H9 (cell line): ENCODE measurements around the gene VWA5B1. TPM values are rescaled to one million over a fixed set of nuclear protein-coding genes. Genes with fewer than 3 reads are reported as not detected.

Experiments
- DNase-seq: peaks from one replicate; pipeline ENCODE4 v3.0.0-alpha.2; 2017
- H2AFZ ChIP-seq: one replicate; pipeline ENCODE4 v1.6.1; 2013; ENCODE audit warnings: mild to moderate bottlenecking, low read length, control low read depth, moderate library complexity
- H2AK5ac ChIP-seq: 2 replicates; pipeline ENCODE4 v1.6.1; 2013; ENCODE audit warnings: low read length, control low read depth, mixed read lengths; ENCODE audit not compliant: insufficient read length
- H2BK120ac ChIP-seq: one replicate; pipeline ENCODE4 v1.6.1; 2013; ENCODE audit warnings: low read depth, mild to moderate bottlenecking, low read length, control low read depth, inconsistent platforms; ENCODE audit not compliant: poor library complexity, severe bottlenecking
- H2BK12ac ChIP-seq: 2 replicates; pipeline ENCODE4 v1.6.1; 2013; ENCODE audit warnings: low read length, control low read depth, mixed read lengths, low read depth; ENCODE audit not compliant: insufficient read length
- H2BK15ac ChIP-seq: 2 replicates; pipeline ENCODE4 v1.6.1; 2013; ENCODE audit warnings: low read depth, low read length, control low read depth
- H2BK20ac ChIP-seq: one replicate; pipeline ENCODE4 v1.6.1; 2013; ENCODE audit warnings: low read depth, mild to moderate bottlenecking, low read length, control low read depth, inconsistent platforms; ENCODE audit not compliant: poor library complexity, severe bottlenecking
- H2BK5ac ChIP-seq: 2 replicates; pipeline ENCODE4 v1.6.1; 2013; ENCODE audit warnings: low read length, control low read depth, mixed read lengths; ENCODE audit not compliant: insufficient read length
- H3K14ac ChIP-seq: 2 replicates; pipeline ENCODE4 v1.6.1; 2013; ENCODE audit warnings: low read length, control low read depth; ENCODE audit not compliant: insufficient read depth
- H3K18ac ChIP-seq: 2 replicates; pipeline ENCODE4 v1.6.1; 2013; ENCODE audit warnings: low read depth, mild to moderate bottlenecking, mixed read lengths, low read length, control low read depth; ENCODE audit not compliant: insufficient read length
- H3K23ac ChIP-seq: 2 replicates; pipeline ENCODE4 v1.6.1; 2013; ENCODE audit warnings: low read length, control low read depth, mixed read lengths, low read depth; ENCODE audit not compliant: insufficient read length
- H3K23me2 ChIP-seq: 2 replicates; pipeline ENCODE4 v1.6.1; 2013; ENCODE audit warnings: low read depth, mild to moderate bottlenecking, mixed read lengths, low read length, control low read depth; ENCODE audit not compliant: insufficient read length, poor library complexity, severe bottlenecking
- H3K27ac ChIP-seq: 2 replicates; pipeline ENCODE4 v1.5.1; 2013; ENCODE audit warnings: low read length, control low read depth, mixed read lengths, low read depth; ENCODE audit not compliant: insufficient read length
- H3K27me3 ChIP-seq: 2 replicates; pipeline ENCODE4 v1.6.1; 2013; ENCODE audit warnings: low read length, control low read depth, inconsistent platforms; ENCODE audit not compliant: insufficient read depth
- H3K4ac ChIP-seq: 2 replicates; pipeline ENCODE4 v1.6.1; 2013; ENCODE audit warnings: low read depth, mild to moderate bottlenecking, control low read depth, inconsistent platforms, low read length, moderate library complexity
- H3K4me1 ChIP-seq: 2 replicates; pipeline ENCODE4 v1.6.1; 2013; ENCODE audit warnings: low read length, control low read depth, inconsistent platforms; ENCODE audit not compliant: insufficient read depth
- H3K4me2 ChIP-seq: 2 replicates; pipeline ENCODE4 v1.6.1; 2013; ENCODE audit warnings: low read length, control low read depth, mixed read lengths; ENCODE audit not compliant: insufficient read length, insufficient read depth
- H3K56ac ChIP-seq: 2 replicates; pipeline ENCODE4 v1.6.1; 2013; ENCODE audit warnings: low read depth, mild to moderate bottlenecking, mixed read lengths, low read length, control low read depth; ENCODE audit not compliant: insufficient read length
- H3K79me1 ChIP-seq: 2 replicates; pipeline ENCODE4 v1.6.1; 2013; ENCODE audit warnings: low read depth, mild to moderate bottlenecking, moderate library complexity, low read length, control low read depth, inconsistent platforms; ENCODE audit not compliant: insufficient read depth, poor library complexity, severe bottlenecking
- H3K79me2 ChIP-seq: 2 replicates; pipeline ENCODE4 v1.6.1; 2013; ENCODE audit warnings: low read length, control low read depth, inconsistent platforms; ENCODE audit not compliant: insufficient read depth
- H3K9ac ChIP-seq: 2 replicates; pipeline ENCODE4 v1.6.1; 2013; ENCODE audit warnings: low read length, control low read depth, mixed read lengths; ENCODE audit not compliant: insufficient read length; ENCODE audit errors: extremely low read depth
- H3K9me3 ChIP-seq: one replicate; pipeline ENCODE4 v1.6.1; 2013; ENCODE audit warnings: low read depth, low read length, inconsistent platforms; ENCODE audit not compliant: control insufficient read depth
- H3T11ph ChIP-seq: one replicate; pipeline ENCODE4 v1.6.1; 2013; ENCODE audit warnings: mild to moderate bottlenecking, low read length, control low read depth, inconsistent platforms
- H4K20me1 ChIP-seq: one replicate; pipeline ENCODE4 v1.6.1; 2013; ENCODE audit not compliant: control insufficient read depth, insufficient read length, insufficient read depth
- H4K5ac ChIP-seq: 2 replicates; pipeline ENCODE4 v1.6.1; 2013; ENCODE audit warnings: low read depth, mild to moderate bottlenecking, mixed read lengths, low read length, control low read depth; ENCODE audit not compliant: insufficient read length
- H4K8ac ChIP-seq: replicated peaks from 2 replicates; pipeline ENCODE4 v1.6.1; 2013; ENCODE audit warnings: low read length, control low read depth, mixed read lengths, low read depth; ENCODE audit not compliant: insufficient read length
- H4K91ac ChIP-seq: 2 replicates; pipeline ENCODE4 v1.6.1; 2013; ENCODE audit warnings: low read depth, mild to moderate bottlenecking, moderate library complexity, mixed read lengths, low read length, control low read depth; ENCODE audit not compliant: insufficient read length
- H3K27ac Mint-ChIP-seq, 3 experiments: 2 replicates in 2 of 3; 3 replicates in 1 of 3; pipeline ENCODE4 v1.8.0; 2020 to 2021; ENCODE audit warnings: mixed read lengths in 3 of 3, mild to moderate bottlenecking in 1 of 3, moderate library complexity in 1 of 3
- H3K27me3 Mint-ChIP-seq: 2 replicates; pipeline ENCODE4 v1.8.0; 2021; ENCODE audit warnings: low read depth, mild to moderate bottlenecking, moderate library complexity, mixed read lengths
- H3K36me3 Mint-ChIP-seq, 3 experiments: 2 replicates in 2 of 3; 3 replicates in 1 of 3; pipeline ENCODE4 v1.8.0; 2020 to 2021; ENCODE audit warnings: low read depth in 3 of 3, mixed read lengths in 3 of 3; ENCODE audit not compliant: insufficient read depth in 1 of 3
- H3K4me1 Mint-ChIP-seq, 2 experiments: 2 replicates each; pipeline ENCODE4 v1.8.0; 2020; ENCODE audit warnings: mixed read lengths in 2 of 2
- H3K4me3 Mint-ChIP-seq, 2 experiments: 2 replicates in 1 of 2; 3 replicates in 1 of 2; pipeline ENCODE4 v1.8.0; 2020 to 2021; ENCODE audit warnings: mild to moderate bottlenecking in 2 of 2, mixed read lengths in 2 of 2, moderate library complexity in 1 of 2
- H3K9me3 Mint-ChIP-seq, 2 experiments: 2 replicates in 1 of 2; 3 replicates in 1 of 2; pipeline ENCODE4 v1.8.0; 2020; ENCODE audit warnings: mild to moderate bottlenecking in 2 of 2, mixed read lengths in 2 of 2, moderate library complexity in 1 of 2
- WGBS: extraction: QIAGEN DNeasy Blood & Tissue Kit; methylation state at CpG from one replicate; pipeline ENCODE4 v1.1.7; 2013; ENCODE audit warnings: missing lambda C conversion rate, low lambda C conversion rate, mixed read lengths; ENCODE audit not compliant: insufficient read length; ENCODE audit errors: extremely low coverage; 5-methylcytosine and 5-hydroxymethylcytosine counted together
- total RNA-seq: library from RNA; stranded (reverse); gene quantifications from 2 replicates; pipeline ENCODE4 v1.2.1, GENCODE V29; 2021
- TF ChIP-seq, protein P1 (sequence below): fragments of 200-600 bp; sonication (generic); conservative IDR thresholded peaks from 3 replicates; pipeline ENCODE4 v1.8.0; 2021; ENCODE audit warnings: antibody characterized with exemption, mild to moderate bottlenecking

VWA5B1 gene
- total RNA-seq, 1 experiment from 2014 or later = not detected

DNA sequence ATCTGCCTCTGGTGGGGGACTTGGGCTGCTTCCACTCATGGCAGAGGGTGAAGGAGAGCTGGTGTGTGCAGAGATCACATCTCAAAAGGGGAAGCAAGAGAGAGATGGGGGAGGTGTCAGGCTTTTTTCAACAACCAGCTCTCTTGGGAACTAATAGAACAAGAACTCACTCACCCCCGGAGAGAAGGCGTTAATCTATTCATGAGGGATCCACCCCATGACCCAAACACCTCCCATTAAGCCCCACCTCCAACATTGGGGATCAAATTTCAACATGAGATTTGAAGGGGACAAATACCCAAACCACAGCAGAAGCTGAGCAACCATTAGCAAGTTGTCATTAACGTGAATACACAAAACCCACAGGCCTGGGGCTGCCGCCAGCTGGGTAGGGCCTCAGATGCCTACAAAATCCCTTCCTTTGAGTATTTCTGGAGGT lies 12.0 kb upstream of the VWA5B1 start:
- Histone ChIP-seq H2BK5ac (no peak overlapping the region), H2BK20ac (no peak overlapping the region), H3K4me1 (peaks cover 10% of the 10 kb centered on the region; the same call in 1 of the 2 replicates), H3K56ac (no peak overlapping the region), H3K9me3 (no peaks in the 10 kb centered on the region), H2AK5ac (no peak overlapping the region), H4K91ac (no peak overlapping the region), H3K23me2 (no peaks in the 10 kb centered on the region), H3K79me1 (no peaks in the 10 kb centered on the region), H3K79me2 (no peaks in the 10 kb centered on the region), H2BK12ac (no peak overlapping the region), H3K4me2 (peak overlapping the region; percentile 19), H3K4ac (no peak overlapping the region), H3K18ac (no peak overlapping the region), H3K27ac (no peak overlapping the region), H3K23ac (no peak overlapping the region), H4K5ac (no peak overlapping the region), H3T11ph (no peak overlapping the region), H2AFZ (no peak overlapping the region), H4K8ac (no peak overlapping the region), H3K27me3 (no peaks in the 10 kb centered on the region), H2BK15ac (no peak overlapping the region), H4K20me1 (peaks cover 4% of the 10 kb centered on the region), H3K9ac (no peak overlapping the region), H2BK120ac (no peak overlapping the region), H3K14ac (no peak overlapping the region)
- TF ChIP-seq, protein P1, sequence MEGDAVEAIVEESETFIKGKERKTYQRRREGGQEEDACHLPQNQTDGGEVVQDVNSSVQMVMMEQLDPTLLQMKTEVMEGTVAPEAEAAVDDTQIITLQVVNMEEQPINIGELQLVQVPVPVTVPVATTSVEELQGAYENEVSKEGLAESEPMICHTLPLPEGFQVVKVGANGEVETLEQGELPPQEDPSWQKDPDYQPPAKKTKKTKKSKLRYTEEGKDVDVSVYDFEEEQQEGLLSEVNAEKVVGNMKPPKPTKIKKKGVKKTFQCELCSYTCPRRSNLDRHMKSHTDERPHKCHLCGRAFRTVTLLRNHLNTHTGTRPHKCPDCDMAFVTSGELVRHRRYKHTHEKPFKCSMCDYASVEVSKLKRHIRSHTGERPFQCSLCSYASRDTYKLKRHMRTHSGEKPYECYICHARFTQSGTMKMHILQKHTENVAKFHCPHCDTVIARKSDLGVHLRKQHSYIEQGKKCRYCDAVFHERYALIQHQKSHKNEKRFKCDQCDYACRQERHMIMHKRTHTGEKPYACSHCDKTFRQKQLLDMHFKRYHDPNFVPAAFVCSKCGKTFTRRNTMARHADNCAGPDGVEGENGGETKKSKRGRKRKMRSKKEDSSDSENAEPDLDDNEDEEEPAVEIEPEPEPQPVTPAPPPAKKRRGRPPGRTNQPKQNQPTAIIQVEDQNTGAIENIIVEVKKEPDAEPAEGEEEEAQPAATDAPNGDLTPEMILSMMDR = no peak
- Mint-ChIP-seq H3K4me3 (peak overlapping the region in 1 of 2 experiments; percentile 68; a peak in 3 of 5 replicates), H3K4me1 (peaks cover 29 to 38% of the 10 kb centered on the region in 2 experiments), H3K27ac (peak overlapping the region in 1 of 3 experiments; percentile 70; a peak in 2 of 7 replicates), H3K27me3 (peaks cover 25% of the 10 kb centered on the region), H3K9me3 (no peaks in the 10 kb centered on the region), H3K36me3 (no peaks in the 10 kb centered on the region; a peak in 1 of 7 replicates)
- WGBS = no CpG with 5 or more reads among the region's 4 CpGs
- peak; percentile 66 for DNase-seq
